SU-DHL-6 (cell line): ENCODE measurements around the gene MSANTD1.

Source experiments
- H2AFZ ChIP-seq: fragments of 200-600 bp; sonication (generic); 2 replicates; pipeline ENCODE4 v1.6.1; 2014; ENCODE audit warnings: low read depth, mild to moderate bottlenecking, moderate library complexity, mixed read lengths, antibody characterized with exemption, low read length; ENCODE audit not compliant: severe bottlenecking
- H3F3A ChIP-seq: fragments of 200-600 bp; shearing (Covaris generic); 2 replicates; pipeline ENCODE4 v1.6.0; 2016; ENCODE audit warnings: antibody characterized with exemption, mild to moderate bottlenecking; ENCODE audit not compliant: insufficient read depth
- H3K27ac ChIP-seq: fragments of 200-600 bp; sonication (generic); 2 replicates; pipeline ENCODE4 v1.5.1; 2016; ENCODE audit warnings: low read depth, mild to moderate bottlenecking, low read length, moderate library complexity, mixed read lengths
- H3K27me3 ChIP-seq: fragments of 200-600 bp; sonication (generic), shearing (Covaris generic); 2 replicates; pipeline ENCODE4 v1.6.0; 2014; ENCODE audit warnings: mild to moderate bottlenecking, low read length
- H3K36me3 ChIP-seq: fragments of 200-600 bp; sonication (generic); 2 replicates; pipeline ENCODE4 v1.6.1; 2014; ENCODE audit warnings: mild to moderate bottlenecking, low read length, mixed read lengths
- H3K4me2 ChIP-seq: fragments of 300-600, 200-600 bp; shearing (Covaris generic), sonication (generic); 2 replicates; pipeline ENCODE4 v1.6.0; 2014; ENCODE audit warnings: low read length, low read depth, mild to moderate bottlenecking; ENCODE audit not compliant: poor library complexity, severe bottlenecking
- H3K4me3 ChIP-seq: fragments of 200-600 bp; sonication (generic); 2 replicates; pipeline ENCODE4 v1.5.1; 2014; ENCODE audit warnings: antibody characterized with exemption, low read length, mild to moderate bottlenecking, mixed read lengths; ENCODE audit not compliant: insufficient read depth, poor library complexity, severe bottlenecking
- H3K79me2 ChIP-seq: fragments of 200-600 bp; sonication (generic); 2 replicates; pipeline ENCODE4 v1.6.1; 2014; ENCODE audit warnings: mild to moderate bottlenecking, low read length, moderate library complexity; ENCODE audit not compliant: insufficient read depth
- H3K9ac ChIP-seq: fragments of 200-600 bp; sonication (generic); 2 replicates; pipeline ENCODE4 v1.7.0; 2014; ENCODE audit warnings: mild to moderate bottlenecking, low read length
- H3K9me2 ChIP-seq: fragments of 200-600 bp; sonication (generic); replicated peaks from 2 replicates; pipeline ENCODE4 v1.6.1; 2014; ENCODE audit warnings: low read length; ENCODE audit not compliant: insufficient read depth
- H3K9me3 ChIP-seq: fragments of 200-600 bp; sonication (generic); 2 replicates; pipeline ENCODE4 v1.6.1; 2014; ENCODE audit warnings: low read length, mixed read lengths; ENCODE audit not compliant: insufficient read depth
- H4K20me1 ChIP-seq: fragments of 200-600 bp; sonication (generic); 2 replicates; pipeline ENCODE4 v1.6.1; 2014; ENCODE audit warnings: low read depth, mild to moderate bottlenecking, antibody characterized with exemption, low read length, moderate library complexity, mixed read lengths
- EZH2phosphoT487 ChIP-seq: fragments of 200-600 bp; sonication (generic), shearing (Covaris generic); conservative IDR thresholded peaks from 2 replicates; pipeline ENCODE4 v1.6.1; 2018; ENCODE audit warnings: mild to moderate bottlenecking, antibody characterized with exemption, low read length, moderate library complexity, mixed read lengths
- TF ChIP-seq, protein P1 (sequence below): fragments of 200-600 bp; sonication (generic); IDR thresholded peaks from one replicate; pipeline ENCODE4 v1.5.1; 2017; ENCODE audit warnings: antibody characterized with exemption, mild to moderate bottlenecking, low read length, moderate library complexity; ENCODE audit not compliant: insufficient read depth, poor library complexity, severe bottlenecking

Gene MSANTD1

DNA sequence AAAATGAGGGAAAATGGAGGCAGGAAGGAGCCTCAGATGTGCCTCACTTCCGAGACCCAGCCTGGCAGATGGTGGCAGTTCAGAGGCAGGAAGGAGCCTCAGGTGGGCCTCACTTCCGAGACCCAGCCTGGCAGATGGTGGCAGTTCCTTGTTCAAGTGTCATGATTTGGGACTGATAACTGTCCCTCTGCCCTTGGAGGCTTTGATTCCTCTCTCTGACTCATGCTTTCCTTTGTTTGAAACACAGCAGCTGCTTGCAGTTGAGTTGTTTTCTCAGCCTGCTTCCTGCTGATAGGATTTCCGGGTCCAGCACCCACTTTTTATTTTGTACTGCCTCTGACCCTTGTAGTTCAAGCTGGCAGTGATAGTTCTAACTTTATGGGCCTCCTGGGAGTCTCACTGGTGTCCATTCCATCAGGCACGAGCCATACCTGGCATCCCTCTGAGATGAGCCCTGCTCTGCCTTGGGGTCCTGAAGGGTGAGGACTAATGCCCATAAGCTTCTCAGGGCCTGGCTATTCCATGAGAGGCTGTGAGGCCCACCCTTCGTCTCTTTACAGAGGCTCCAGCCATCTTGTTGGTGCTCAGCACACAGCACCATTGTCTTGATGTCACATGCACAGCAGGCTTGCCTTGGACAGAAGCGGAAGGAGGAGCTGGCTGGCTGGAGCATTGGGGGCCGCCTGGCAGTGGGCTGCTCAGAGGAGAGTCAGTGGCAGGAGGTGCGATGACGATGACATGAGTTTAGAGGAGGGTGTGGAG, 56.8 kb downstream of the MSANTD1 start:
- Histone ChIP-seq H3K9me2 (no peaks in the 10 kb centered on the region), H3K27ac (no peak overlapping the region), H3K4me2 (no peak overlapping the region), H3K27me3 (no peaks in the 10 kb centered on the region), H3K36me3 (no peaks in the 10 kb centered on the region), H3K79me2 (no peaks in the 10 kb centered on the region), H3K4me3 (no peak overlapping the region), H3F3A (no peaks in the 10 kb centered on the region), H4K20me1 (no peaks in the 10 kb centered on the region), H3K9ac (no peak overlapping the region), H2AFZ (no peak overlapping the region), H3K9me3 (no peaks in the 10 kb centered on the region)
- no peak for TF ChIP-seq EZH2phosphoT487
- TF ChIP-seq, protein P1, sequence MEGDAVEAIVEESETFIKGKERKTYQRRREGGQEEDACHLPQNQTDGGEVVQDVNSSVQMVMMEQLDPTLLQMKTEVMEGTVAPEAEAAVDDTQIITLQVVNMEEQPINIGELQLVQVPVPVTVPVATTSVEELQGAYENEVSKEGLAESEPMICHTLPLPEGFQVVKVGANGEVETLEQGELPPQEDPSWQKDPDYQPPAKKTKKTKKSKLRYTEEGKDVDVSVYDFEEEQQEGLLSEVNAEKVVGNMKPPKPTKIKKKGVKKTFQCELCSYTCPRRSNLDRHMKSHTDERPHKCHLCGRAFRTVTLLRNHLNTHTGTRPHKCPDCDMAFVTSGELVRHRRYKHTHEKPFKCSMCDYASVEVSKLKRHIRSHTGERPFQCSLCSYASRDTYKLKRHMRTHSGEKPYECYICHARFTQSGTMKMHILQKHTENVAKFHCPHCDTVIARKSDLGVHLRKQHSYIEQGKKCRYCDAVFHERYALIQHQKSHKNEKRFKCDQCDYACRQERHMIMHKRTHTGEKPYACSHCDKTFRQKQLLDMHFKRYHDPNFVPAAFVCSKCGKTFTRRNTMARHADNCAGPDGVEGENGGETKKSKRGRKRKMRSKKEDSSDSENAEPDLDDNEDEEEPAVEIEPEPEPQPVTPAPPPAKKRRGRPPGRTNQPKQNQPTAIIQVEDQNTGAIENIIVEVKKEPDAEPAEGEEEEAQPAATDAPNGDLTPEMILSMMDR: no peak
